GM12865 (cell line): Measurements from ENCODE around the gene MUCL3.
A peak's percentile ranks its signal among the peaks of the same experiment; 100 is the strongest.

Experiments used
- DNase-seq: peaks from one replicate; pipeline ENCODE4 v3.0.0; 2010; ENCODE audit warnings: low read depth
- H3K4me3 ChIP-seq: 2 replicates; pipeline ENCODE4 v1.5.1; 2011; ENCODE audit warnings: mild to moderate bottlenecking, low read depth, low read length, control low read depth
- CTCF ChIP-seq: IDR thresholded peaks from 2 replicates; pipeline ENCODE4 v1.5.1; 2011; ENCODE audit warnings: low read length, control low read depth, low read depth, inconsistent platforms; ENCODE audit not compliant: insufficient read depth; ENCODE audit errors: missing control alignments

MUCL3 gene

GRCh38 chr6:30945281-30945680, 4.5 kb downstream of the MUCL3 start:
- no peak for DNase-seq
- H3K4me3 ChIP-seq, result no peak overlapping the region
- no peak for TF ChIP-seq CTCF

DNA sequence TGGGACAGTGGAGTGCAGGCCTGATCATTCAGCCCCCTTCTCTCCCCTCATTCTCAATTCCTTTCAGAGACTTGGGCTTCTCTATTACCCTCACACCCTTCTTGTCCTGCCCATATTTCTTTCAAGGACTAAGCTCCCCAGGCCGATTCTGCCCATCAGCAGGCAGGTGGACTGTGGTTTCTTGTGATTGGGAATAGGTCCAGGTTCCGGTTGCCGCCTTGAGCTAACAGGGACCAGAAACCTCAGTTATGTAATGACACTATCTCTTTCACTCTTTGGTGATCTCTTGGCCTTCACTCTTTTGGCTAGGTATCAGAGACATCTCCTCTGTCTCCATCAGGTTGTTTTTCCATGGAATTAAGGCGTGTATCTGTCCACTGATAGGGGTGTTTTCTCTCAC, 6.5 kb downstream of the MUCL3 start:
- no peak for TF ChIP-seq CTCF
- no peak overlapping the region for H3K4me3 ChIP-seq
- no peak for DNase-seq

- DNase-seq, result no peak
- no peak overlapping the region for H3K4me3 ChIP-seq
- TF ChIP-seq CTCF, result no peak
Measured at GRCh38 chr6:30948811-30949210, 8.0 kb downstream of the MUCL3 start.

- no peak overlapping the region for H3K4me3 ChIP-seq
- no peak for TF ChIP-seq CTCF
- peak; percentile 73 for DNase-seq
Measured at GRCh38 chr6:30951907-30952469, 11.2 kb downstream of the MUCL3 start.

DNA sequence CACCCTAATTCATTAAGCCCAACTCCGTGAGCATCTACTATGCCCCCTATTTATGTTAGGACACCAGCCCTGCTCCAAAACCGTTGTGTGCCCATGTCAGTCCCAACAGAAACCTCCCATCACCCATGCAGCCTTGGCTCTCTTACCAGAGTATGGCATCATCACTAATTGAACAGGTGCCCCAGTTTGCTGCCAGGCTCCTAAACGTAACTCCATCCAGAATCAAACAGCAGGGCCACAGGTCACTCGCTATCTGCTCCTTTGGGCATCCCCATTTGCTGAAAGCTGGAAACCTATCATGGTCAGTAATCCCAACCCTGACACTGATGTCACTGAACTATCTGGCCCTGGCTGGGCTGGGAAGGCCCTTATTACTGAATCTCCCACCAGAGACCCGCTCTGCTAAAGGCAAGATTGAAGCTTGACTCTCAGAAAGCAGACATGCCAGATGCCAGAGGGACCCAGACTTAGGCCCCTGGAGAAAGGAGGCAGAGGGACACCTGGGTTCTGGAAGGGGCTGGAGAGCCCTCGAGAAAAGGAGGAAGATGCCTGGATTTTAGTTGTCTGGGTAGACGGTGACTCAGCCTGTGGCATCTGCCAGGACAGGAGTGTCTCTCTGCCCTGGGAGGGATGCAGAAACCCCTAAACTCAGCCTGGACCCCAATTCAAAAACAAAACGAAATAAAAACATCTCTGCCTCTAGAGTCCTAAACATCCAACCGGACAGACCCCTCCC, 14.0 kb downstream of the MUCL3 start:
- TF ChIP-seq CTCF, result no peak
- H3K4me3 ChIP-seq, result peak overlapping the region; percentile 64
- DNase-seq, result no peak

DNA sequence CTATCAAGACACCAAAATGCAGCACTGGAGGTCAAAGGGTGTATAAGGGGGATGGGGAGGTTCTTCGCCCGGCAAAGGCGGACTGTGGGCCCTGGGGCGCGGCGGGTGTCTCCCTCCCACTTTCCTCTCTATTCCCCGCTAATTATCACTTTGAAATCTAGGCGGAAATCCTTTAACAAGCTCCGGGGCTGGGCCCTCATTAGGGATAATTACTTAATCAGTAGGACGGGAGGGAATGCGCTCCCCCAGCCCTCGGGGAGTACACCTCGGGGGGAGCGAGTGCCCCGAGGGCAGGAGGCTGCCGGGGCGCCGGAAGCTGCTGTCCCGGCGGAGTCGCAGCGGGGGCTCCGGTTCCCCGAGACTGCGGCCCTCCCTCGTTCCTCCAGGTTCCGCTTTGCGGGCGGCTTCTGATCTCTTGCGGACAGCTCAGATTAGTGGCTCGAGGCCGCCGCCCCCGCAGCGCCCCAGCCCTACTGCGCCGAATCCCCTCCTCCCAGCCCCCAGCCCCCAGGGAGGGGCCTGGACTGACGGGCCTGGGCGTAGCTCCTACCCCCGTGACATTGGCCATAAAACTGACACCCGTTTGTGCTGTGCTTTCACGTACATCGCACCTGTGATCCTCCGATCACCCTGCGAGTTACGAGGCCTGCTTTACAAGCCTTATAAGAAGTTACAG, 14.7 kb downstream of the MUCL3 start:
- TF ChIP-seq CTCF, result no peak
- peak; percentile 83 for DNase-seq
- peak overlapping the region; percentile 64 for H3K4me3 ChIP-seq
